GM19468 (cell line): ENCODE measurements around the gene SENP6.
"Not testable (repeated sequence)": the region's sequence is repeated elsewhere in the genome, so short reads cannot be mapped to it uniquely, and the experiment has no call there.

Source experiments
- ATAC-seq: cut with Tn5 transposase; IDR thresholded peaks from one replicate; pipeline ENCODE4 v1.9.1; 2021; ENCODE audit warnings: mild to moderate bottlenecking, moderate library complexity, moderate number of reproducible peaks; ENCODE audit not compliant: unreplicated experiment; ENCODE audit errors: extremely low read depth

SENP6 gene, protein sequence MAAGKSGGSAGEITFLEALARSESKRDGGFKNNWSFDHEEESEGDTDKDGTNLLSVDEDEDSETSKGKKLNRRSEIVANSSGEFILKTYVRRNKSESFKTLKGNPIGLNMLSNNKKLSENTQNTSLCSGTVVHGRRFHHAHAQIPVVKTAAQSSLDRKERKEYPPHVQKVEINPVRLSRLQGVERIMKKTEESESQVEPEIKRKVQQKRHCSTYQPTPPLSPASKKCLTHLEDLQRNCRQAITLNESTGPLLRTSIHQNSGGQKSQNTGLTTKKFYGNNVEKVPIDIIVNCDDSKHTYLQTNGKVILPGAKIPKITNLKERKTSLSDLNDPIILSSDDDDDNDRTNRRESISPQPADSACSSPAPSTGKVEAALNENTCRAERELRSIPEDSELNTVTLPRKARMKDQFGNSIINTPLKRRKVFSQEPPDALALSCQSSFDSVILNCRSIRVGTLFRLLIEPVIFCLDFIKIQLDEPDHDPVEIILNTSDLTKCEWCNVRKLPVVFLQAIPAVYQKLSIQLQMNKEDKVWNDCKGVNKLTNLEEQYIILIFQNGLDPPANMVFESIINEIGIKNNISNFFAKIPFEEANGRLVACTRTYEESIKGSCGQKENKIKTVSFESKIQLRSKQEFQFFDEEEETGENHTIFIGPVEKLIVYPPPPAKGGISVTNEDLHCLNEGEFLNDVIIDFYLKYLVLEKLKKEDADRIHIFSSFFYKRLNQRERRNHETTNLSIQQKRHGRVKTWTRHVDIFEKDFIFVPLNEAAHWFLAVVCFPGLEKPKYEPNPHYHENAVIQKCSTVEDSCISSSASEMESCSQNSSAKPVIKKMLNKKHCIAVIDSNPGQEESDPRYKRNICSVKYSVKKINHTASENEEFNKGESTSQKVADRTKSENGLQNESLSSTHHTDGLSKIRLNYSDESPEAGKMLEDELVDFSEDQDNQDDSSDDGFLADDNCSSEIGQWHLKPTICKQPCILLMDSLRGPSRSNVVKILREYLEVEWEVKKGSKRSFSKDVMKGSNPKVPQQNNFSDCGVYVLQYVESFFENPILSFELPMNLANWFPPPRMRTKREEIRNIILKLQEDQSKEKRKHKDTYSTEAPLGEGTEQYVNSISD

DNA sequence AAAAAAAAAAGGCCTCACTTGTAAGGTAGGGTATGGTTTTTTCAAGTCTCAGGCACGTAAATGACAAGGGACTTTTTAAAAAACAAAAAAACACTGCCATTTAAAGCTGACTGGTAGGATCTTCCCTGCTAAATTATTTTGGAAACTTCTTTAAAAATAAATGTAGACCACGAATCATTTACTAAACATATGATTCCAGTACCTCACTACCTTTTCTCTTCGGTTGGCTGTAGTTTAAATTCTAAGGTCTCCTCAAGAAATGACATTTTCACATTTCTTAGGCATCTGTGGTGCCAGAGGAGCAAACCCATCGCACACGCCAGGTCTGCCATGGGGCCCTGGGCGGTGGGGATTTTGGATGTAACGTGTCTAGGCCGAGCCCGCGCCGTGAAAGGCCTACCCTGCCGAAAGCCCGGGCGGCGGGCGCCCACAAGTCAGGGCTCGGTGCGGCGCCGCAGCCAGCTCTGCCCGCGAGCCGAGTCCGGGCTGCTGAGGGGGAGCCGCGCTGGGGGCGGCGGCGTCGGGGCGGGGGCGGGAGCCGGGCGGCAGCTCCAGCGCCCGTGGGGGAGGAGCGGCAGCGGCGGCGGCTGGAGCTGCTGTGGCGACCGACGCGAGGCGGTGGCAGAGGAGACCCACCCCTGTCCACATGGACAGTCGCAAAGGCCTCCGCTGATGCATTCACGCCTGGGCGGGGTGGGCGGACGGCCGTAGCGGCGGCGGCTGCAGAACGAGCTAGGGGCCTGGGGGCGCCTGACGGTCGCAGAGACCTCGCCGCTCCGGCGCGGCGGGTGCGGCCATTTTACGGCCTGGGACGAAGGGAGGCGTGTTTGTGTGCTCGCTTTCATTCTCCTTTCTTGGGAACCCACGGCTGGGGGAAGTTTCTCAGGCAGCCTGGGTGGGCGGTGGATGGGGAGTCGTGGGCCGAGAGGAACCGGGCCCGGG is at the start of gene SENP6:
TSS of gene SENP6 (plus strand) at position 577 of the 942 bp plus-strand sequence. CDS start 645 bp downstream, outside the sequence.
- ATAC-seq, result peak; percentile 57

- no peak for ATAC-seq
Observed at GRCh38 chr6:75556240-75556639, 45.4 kb upstream of the SENP6 start.

GRCh38 chr6:75557068-75557467 is 44.6 kb upstream of the SENP6 start:
- ATAC-seq, result no peak

GRCh38 chr6:75563032-75563431 is 38.6 kb upstream of the SENP6 start:
- ATAC-seq, result peak; percentile 58

DNA sequence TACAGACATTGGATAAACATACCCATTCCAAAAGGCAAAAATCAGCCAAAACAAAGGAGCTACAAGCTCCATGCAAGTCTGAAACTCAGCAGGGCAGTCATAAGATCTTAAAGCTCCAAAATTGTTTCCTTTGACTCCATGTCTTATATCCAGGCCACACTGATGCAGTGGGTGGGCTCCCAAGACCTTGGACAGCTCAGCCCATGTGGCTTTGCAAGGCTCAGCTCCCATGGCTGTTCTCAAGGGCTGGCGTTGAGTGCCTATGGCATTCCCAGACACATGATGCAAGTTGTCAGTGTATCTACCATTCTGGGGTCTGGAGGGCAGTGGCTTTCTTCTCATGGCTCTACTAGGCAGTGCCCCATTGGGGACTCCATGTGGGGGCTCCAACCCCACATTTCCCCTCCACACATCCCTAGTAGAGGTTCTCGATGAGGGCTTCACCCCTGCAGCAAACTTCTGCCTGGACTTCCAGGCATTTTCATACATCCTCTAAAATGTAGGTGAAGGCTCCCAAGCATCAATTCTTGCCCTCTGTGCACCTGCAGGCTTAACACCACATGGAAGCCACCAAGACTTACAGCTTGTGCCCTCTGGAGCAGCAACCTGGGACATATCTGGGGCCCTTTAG is 35.4 kb upstream of the SENP6 start:
- no peak for ATAC-seq

GRCh38 chr6:75568100-75568499 is 33.6 kb upstream of the SENP6 start:
- ATAC-seq, result no peak

- ATAC-seq, result no peak
Observed at GRCh38 chr6:75568965-75569364, 32.7 kb upstream of the SENP6 start.

GRCh38 chr6:75570671-75571070 is 31.0 kb upstream of the SENP6 start:
- not testable (repeated sequence) for ATAC-seq

DNA sequence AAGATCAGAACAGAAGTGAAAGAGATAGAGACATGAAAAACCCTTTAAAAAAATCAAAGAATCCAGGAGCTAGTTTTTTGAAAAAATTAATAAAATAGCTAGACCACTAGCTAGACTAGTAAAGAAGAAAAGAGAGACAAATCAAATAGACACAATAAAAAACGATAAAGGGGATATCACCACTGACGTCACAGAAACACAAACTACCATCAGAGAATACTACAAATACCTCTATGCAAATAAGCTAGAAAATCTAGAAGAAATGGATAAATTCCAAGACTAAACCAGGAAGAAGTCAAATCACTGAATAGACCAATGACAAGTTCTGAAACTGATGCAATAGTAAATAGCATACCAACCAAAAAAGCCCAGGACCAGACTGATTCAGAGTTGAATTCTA is 29.6 kb upstream of the SENP6 start:
- no peak for ATAC-seq

DNA sequence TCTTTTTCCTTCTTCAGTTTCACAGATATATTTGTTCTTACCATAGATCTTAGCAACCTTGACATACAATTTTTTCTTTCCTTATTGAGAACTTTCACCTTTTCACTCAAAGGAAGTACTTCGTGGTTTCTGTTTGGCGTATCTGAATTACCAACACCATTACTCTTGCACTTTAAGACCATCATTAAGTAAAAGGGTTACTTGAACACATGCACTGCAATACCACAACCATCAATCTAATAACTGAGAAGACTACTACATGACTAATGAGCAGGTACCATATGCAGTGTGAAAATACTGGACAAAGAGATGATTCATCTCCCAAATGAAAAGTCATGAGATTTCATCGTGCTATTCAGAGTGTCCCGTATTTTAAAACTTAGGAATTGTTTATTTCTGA is 21.7 kb upstream of the SENP6 start:
- peak; percentile 60 for ATAC-seq

GRCh38 chr6:75581231-75581630 is 20.4 kb upstream of the SENP6 start:
- no peak for ATAC-seq

DNA sequence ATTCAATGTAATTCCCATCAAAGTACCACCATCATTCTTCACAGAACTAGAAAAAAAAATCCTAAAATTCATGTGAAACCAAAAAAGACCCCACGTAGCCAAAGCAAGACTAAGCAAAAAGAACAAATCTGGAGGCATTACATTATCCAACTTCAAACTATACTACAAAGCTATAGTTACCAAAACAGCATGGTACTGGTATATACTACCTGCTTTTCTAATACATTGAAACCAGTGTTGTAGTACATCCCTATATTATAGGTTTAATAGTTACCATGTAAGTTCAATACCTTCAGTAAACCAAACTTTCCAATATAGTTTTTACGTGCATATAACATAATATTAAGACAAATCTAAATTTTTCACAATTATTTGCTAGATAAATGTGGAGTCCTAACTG is 17.1 kb upstream of the SENP6 start:
- not testable (repeated sequence) for ATAC-seq

- ATAC-seq, result no peak
Observed at GRCh38 chr6:75588948-75589347, 12.7 kb upstream of the SENP6 start.

DNA sequence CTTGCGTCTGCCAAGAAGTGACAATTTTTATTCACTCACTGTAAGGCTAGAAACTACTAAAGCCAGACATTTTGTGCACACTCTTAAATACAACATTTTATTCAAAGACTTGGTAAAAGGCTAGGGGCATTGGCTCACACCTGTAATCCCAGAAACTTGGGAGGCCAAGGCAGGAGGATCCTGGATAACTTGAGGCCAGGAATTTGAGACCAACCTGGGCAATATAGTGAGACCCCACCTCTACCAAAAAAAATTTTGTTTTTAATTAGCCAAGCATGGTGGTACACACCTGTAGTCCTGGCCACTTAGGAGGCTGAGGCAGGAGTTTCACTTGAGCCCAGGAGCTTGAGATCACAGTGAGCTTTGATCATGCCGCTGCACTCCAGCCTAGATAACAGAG is 11.3 kb upstream of the SENP6 start:
- ATAC-seq, result no peak

GRCh38 chr6:75596380-75596779 is 5.3 kb upstream of the SENP6 start:
- ATAC-seq, result not testable (repeated sequence)

DNA sequence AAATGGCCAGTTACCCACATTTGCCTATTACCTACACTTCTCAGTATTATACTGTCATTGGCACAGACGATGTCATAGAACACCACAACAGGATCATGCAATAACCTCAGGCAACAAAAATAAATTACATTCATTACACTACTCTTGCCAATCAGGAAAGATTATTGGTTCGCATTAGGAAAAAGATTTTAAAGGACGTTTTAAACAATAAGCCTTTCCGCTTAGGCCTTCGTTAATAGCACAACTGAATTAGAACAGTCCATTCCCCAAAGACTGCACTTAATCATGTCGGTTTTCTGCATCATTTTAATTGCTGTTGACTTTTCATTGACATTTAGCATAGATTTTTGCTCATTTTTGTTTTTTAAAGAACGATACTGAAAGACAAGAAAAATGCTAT is 912 bp upstream of the SENP6 start:
- ATAC-seq, result no peak

DNA sequence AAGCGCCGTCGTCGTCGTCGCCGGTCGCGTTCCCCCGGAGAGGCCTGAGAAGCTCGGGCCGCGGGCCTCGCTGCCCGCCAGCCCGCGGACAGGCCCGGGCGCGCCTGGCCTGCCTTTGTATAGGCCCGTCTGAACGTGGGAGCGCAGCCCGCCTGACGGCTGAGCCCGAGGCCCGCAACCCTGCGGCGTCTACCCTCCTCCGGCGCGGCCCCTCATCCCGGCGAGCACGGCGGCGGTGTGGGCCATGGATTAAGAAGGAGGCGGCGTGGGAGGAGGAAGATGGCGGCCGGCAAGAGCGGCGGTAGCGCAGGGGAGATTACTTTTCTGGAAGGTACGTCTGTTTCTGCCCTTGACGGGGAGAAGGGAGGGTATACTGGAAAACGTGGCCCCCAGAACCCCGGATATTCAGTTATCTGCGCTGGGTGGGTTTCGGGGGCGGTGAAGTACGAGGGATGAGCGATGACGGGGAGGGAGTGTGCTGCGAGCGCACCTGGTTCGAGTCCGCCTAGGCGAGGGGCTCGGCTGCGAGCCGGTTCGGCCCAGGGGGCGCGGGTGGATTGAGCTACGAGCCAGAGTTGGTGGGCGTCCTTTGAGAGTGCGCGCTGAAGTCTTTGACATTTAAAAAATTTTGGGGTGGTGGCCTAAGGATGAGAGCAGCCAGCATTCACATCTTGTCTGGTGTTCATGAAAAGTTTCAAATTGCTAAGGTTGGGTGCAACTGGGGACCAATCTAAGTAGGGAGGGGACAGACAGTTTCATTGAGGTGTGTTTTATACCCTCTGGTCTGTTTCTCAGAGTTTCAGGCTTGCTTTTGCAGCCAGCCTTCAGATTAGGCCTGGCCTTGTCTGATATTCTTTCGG is 796 bp downstream of the SENP6 start:
- peak; percentile 4 for ATAC-seq

DNA sequence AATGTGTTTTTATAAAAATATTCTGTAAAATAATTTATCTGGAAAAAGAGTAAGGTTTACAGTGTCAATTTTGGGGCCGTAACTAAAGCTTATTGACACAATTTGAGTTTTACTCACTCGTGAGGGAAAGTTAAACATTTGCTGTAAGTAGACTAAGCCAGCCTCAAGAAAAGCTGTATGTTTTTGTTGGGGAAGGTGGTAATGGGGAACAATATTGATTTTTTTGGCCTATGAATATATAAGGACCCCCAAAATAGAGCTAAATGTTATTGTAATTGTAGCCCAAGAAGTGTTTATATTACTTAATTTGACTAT is 1.4 kb downstream of the SENP6 start:
- ATAC-seq, result no peak
